ENCODE results near the gene BRD3OS. TPM values are rescaled to one million over a fixed set of nuclear protein-coding genes. Genes with fewer than 3 reads are reported as not detected.

Gene BRD3OS
- total and polyA plus RNA-seq, 2 donors (not counting 3 experiments of a cell fraction or from before 2014, with no cell fraction given) = 11.9 to 15.4 TPM

- dilution Hi-C loops (cut with MboI; ENCODE audit: extremely low pct_ligation_motif_present, low sequenced_read_pairs) = no loop called here
- TF ChIP-seq MAX (IDR thresholded peaks at IDR 0.05; ENCODE audit: insufficient read depth, insufficient read length) (no peak), GATA2 (IDR thresholded peaks at IDR 0.05; ENCODE audit: insufficient read depth, insufficient read length, low read depth, low read length) (no peak), POLR2A (IDR thresholded peaks at IDR 0.05; ENCODE audit: low read depth, low read length) (no peak), EZH2 (IDR thresholded peaks at IDR 0.05; ENCODE audit: borderline replicate concordance, low read depth, low read length, severe bottlenecking) (no peak), POLR2AphosphoS5 (IDR thresholded peaks at IDR 0.05; ENCODE audit: insufficient read depth, low read depth, low read length) (no peak), FOS (IDR thresholded peaks at IDR 0.05; ENCODE audit: borderline replicate concordance, insufficient read depth, low read length) (no peak), CTCF (IDR thresholded peaks at IDR 0.05; ENCODE audit: extremely low read depth in 1 of 2, insufficient read depth in 1 of 2, low read depth in 1 of 2, low read length in 2 of 2) (no peak), MYC (IDR thresholded peaks at IDR 0.05; ENCODE audit: low read depth, low read length) (no peak), JUN (IDR thresholded peaks at IDR 0.05; ENCODE audit: borderline replicate concordance, insufficient read depth, insufficient read length, low read depth) (no peak)
Measured at GRCh38 chr9:134034215-134035040, 9.1 kb downstream of the BRD3OS start.

More at GRCh38 chr9:134034215-134035040, 9.1 kb downstream of the BRD3OS start:
- DNase-seq (ENCODE audit: low read depth, low spot score) = no peak
- Histone ChIP-seq H4K20me1 (replicated peaks; ENCODE audit: control insufficient read depth, extremely low read depth, insufficient read depth, low read length) (no peaks in the 10 kb centered on the region), H2AFZ (ENCODE audit: low read depth, low read length) (no peak overlapping the region), H3K27ac (ENCODE audit: insufficient read depth, low read depth, low read length) (no peak overlapping the region), H3K4me2 (ENCODE audit: insufficient read depth, low read length) (no peak overlapping the region), H3K36me3 (ENCODE audit: control insufficient read depth in 2 of 2, extremely low read depth in 1 of 2, insufficient read depth in 2 of 2, low read length in 2 of 2) (peaks cover 12 to 40% of the 10 kb centered on the region in 2 experiments), H3K4me1 (ENCODE audit: control insufficient read depth, extremely low read depth, insufficient read depth, low read length) (no peaks in the 10 kb centered on the region), H3K79me2 (ENCODE audit: control insufficient read depth, insufficient read depth, low read length) (no peaks in the 10 kb centered on the region), H3K27me3 (ENCODE audit: control insufficient read depth in 2 of 2, insufficient read depth in 2 of 2, low read length in 2 of 2) (no peaks in the 10 kb centered on the region), H3K9me3 (replicated peaks; ENCODE audit: control insufficient read depth, insufficient read depth, low read length) (no peaks in the 10 kb centered on the region), H3K9ac (replicated peaks; ENCODE audit: extremely low read depth, insufficient read depth, low read length) (no peak overlapping the region), H3K9me1 (replicated peaks; ENCODE audit: control insufficient read depth, extremely low read depth, insufficient read depth, low read length) (no peaks in the 10 kb centered on the region), H3K4me3 (replicated peaks in 1 of 3; ENCODE audit: insufficient read depth in 1 of 3, low read depth in 1 of 3, low read length in 3 of 3) (no peak overlapping the region)
- intact Hi-C loops (cut with micrococcal nuclease) = no loop called here
- no TSS peak for BruUV-seq (replicated peaks)
- POLR2A ChIA-PET = no interaction called here
- FAIRE-seq = no peak
- CTCF ChIA-PET = no interaction called here
